A549 (cell line): ENCODE results near the gene HIC1. TPM values are rescaled to one million over a fixed set of nuclear protein-coding genes. Genes with fewer than 3 reads are reported as not detected.

Source experiments
- ATAC-seq, 2 experiments: fragments of 200-7000 bp in 1 of 2; fragments of >200 bp in 1 of 2; cut with Nextera tagmentation in 1 of 2; cut with Tn5 transposase in 1 of 2; 3 replicates each; pipeline versions ENCODE4 v1.8.0 to v1.9.1; 2018 to 2020; ENCODE audit warnings: mild to moderate bottlenecking in 1 of 2, moderate library complexity in 1 of 2
- CTCF ChIA-PET: fragments of 300-600 bp; sonication (Branson Sonifier 250); formaldehyde crosslinking; extraction: SDS; loops from one replicate; lab custom pipeline; 2021; ENCODE audit warnings: antibody characterized with exemption, inconsistent platforms; lab: Yijun Ruan, JAX
- POLR2A ChIA-PET: fragments of 350-600 bp; formaldehyde crosslinking; extraction: SDS; loops from one replicate; lab custom pipeline; 2021; ENCODE audit warnings: antibody characterized with exemption, inconsistent platforms; lab: Yijun Ruan, JAX
- DNase-seq, 2 experiments: peaks; one replicate each; pipeline versions ENCODE4 v3.0.0 to v3.0.0-alpha.2; 2011 to 2016; ENCODE audit warnings: low read depth in 1 of 2, low spot score in 1 of 2
- FAIRE-seq: peaks from 2 replicates; lab custom pipeline; 2011; peaks lifted over from hg19 to GRCh38; lab: Jason Lieb, UNC
- H3K27ac ChIP-seq, 2 experiments: fragments of >200 bp; sonication (Bioruptor Twin); formaldehyde crosslinking; 3 replicates each; pipeline ENCODE4 v1.5.1; 2016 to 2017
- H3K4me1 ChIP-seq: fragments of >200 bp; sonication (Bioruptor Twin); formaldehyde crosslinking; 3 replicates; pipeline ENCODE4 v1.6.1; 2016
- H3K4me2 ChIP-seq: fragments of >200 bp; sonication (Bioruptor Twin); formaldehyde crosslinking; 3 replicates; pipeline ENCODE4 v1.6.1; 2016
- H3K4me3 ChIP-seq: fragments of >200 bp; sonication (Bioruptor Twin); formaldehyde crosslinking; 3 replicates; pipeline ENCODE4 v1.5.1; 2016
- H3K9me3 ChIP-seq: fragments of >200 bp; sonication (Bioruptor Twin); formaldehyde crosslinking; 3 replicates; pipeline ENCODE4 v1.6.1; 2016
- CEBPB ChIP-seq, 2 experiments: fragments of >200 bp in 1 of 2; sonication (Bioruptor Twin) in 1 of 2; formaldehyde crosslinking in 1 of 2; IDR thresholded peaks; 2 replicates each; pipeline ENCODE4 v1.6.1; 2012 to 2016
- EHF ChIP-seq: fragments of 250-450 bp; sonication (Bioruptor Pico); IDR thresholded peaks from 2 replicates; pipeline ENCODE4 v1.5.0; 2020; ENCODE audit warnings: mild to moderate bottlenecking
- FOXS1 ChIP-seq: fragments of 250-450 bp; sonication (Bioruptor Pico); IDR thresholded peaks from 2 replicates; pipeline ENCODE4 v1.5.0; 2020; ENCODE audit warnings: mild to moderate bottlenecking, moderate library complexity
- HOXA7 ChIP-seq: fragments of 250-450 bp; sonication (Bioruptor Pico); IDR thresholded peaks from 2 replicates; pipeline ENCODE4 v1.5.0; 2020; ENCODE audit warnings: mild to moderate bottlenecking, moderate library complexity
- JUN ChIP-seq, 2 experiments: fragments of >200 bp; sonication (Bioruptor Twin); formaldehyde crosslinking; IDR thresholded peaks; 2 replicates in 1 of 2; 3 replicates in 1 of 2; pipeline ENCODE4 v1.6.1; 2016 to 2017
- KDM1A ChIP-seq: fragments of 200-600 bp; sonication (generic); IDR thresholded peaks from 2 replicates; pipeline ENCODE4 v1.6.1; 2016; ENCODE audit warnings: low read depth, mild to moderate bottlenecking
- KDM5A ChIP-seq: fragments of 200-600 bp; sonication (generic); IDR thresholded peaks from 2 replicates; pipeline ENCODE4 v1.6.1; 2016; ENCODE audit warnings: antibody characterized with exemption, mild to moderate bottlenecking
- MYC ChIP-seq: IDR thresholded peaks from 2 replicates; pipeline ENCODE4 v1.6.1; 2012; ENCODE audit warnings: mild to moderate bottlenecking, inconsistent platforms, low read length, improper control_type of control experiment, borderline replicate concordance
- NFE2L2 ChIP-seq: fragments of 150-350 bp; conservative IDR thresholded peaks from 2 replicates; pipeline ENCODE4 v1.6.1; 2014; ENCODE audit warnings: low read length
- NR3C1 ChIP-seq: fragments of >200 bp; sonication (Bioruptor Twin); formaldehyde crosslinking; IDR thresholded peaks from 3 replicates; pipeline ENCODE4 v1.6.1; 2017
- PBX3 ChIP-seq: IDR thresholded peaks from 2 replicates; pipeline ENCODE4 v1.6.1; 2012
- PHF8 ChIP-seq: fragments of 200-600 bp; sonication (generic); IDR thresholded peaks from 2 replicates; pipeline ENCODE4 v1.6.1; 2016; ENCODE audit warnings: low read depth, mild to moderate bottlenecking, antibody characterized with exemption, moderate library complexity, borderline replicate concordance
- POLR2A ChIP-seq: IDR thresholded peaks from 2 replicates; pipeline ENCODE4 v1.6.1; 2012; ENCODE audit warnings: mild to moderate bottlenecking, low read length
- RFX5 ChIP-seq: fragments of 450-650 bp; IDR thresholded peaks from 2 replicates; pipeline ENCODE4 v1.7.1; 2014; ENCODE audit warnings: antibody characterized with exemption, mild to moderate bottlenecking, moderate library complexity
- RNF2 ChIP-seq: fragments of 200-600 bp; sonication (generic); IDR thresholded peaks from 2 replicates; pipeline ENCODE4 v1.6.1; 2016; ENCODE audit warnings: low read depth, mild to moderate bottlenecking, antibody characterized with exemption, moderate library complexity, borderline replicate concordance
- SMC3 ChIP-seq: fragments of >200 bp; sonication (Bioruptor Twin); formaldehyde crosslinking; IDR thresholded peaks from 3 replicates; pipeline ENCODE4 v1.6.1; 2018; ENCODE audit warnings: inconsistent platforms
- SREBF2 ChIP-seq: fragments of 450-650 bp; IDR thresholded peaks from 2 replicates; pipeline ENCODE4 v1.6.1; 2014; ENCODE audit warnings: mild to moderate bottlenecking, moderate library complexity
- TFCP2L1 ChIP-seq: fragments of 250-450 bp; sonication (Bioruptor Pico); IDR thresholded peaks from 2 replicates; pipeline ENCODE4 v1.5.0; 2021; ENCODE audit warnings: mild to moderate bottlenecking
- USF2 ChIP-seq: fragments of 450-650 bp; IDR thresholded peaks from 2 replicates; pipeline ENCODE4 v1.6.1; 2014; ENCODE audit warnings: antibody characterized with exemption
- ZC3H11A ChIP-seq: fragments of 450-650 bp; IDR thresholded peaks from 2 replicates; pipeline ENCODE4 v1.6.1; 2014; ENCODE audit warnings: antibody characterized with exemption, mild to moderate bottlenecking
- WGBS: methylation state at CpG from one replicate; pipeline ENCODE4 v1.1.6; 2017; ENCODE audit errors: missing lambda C conversion rate; 5-methylcytosine and 5-hydroxymethylcytosine counted together
- polyA plus RNA-seq, 4 experiments: library from polyadenylated mRNA; depleted of rRNA in 3 of 4; stranded (reverse); fragments of >200 nt; fragmentation: RNase III in 1 of 4; extraction: RNeasy Plus Mini Kit Qiagen cat#74134 plus additional on column Dnase treatment in 1 of 4; gene quantifications; 2 replicates in 3 of 4; 3 replicates in 1 of 4; pipeline ENCODE4 v1.2.3, GENCODE V29; 2011 to 2017
- TF ChIP-seq, protein P1 (sequence below): IDR thresholded peaks from 2 replicates; pipeline ENCODE4 v1.6.1; 2012
- TF ChIP-seq, protein P2 (sequence below): fragments of >200 bp; sonication (Bioruptor Twin); formaldehyde crosslinking; IDR thresholded peaks from 3 replicates; pipeline ENCODE4 v1.5.1; 2016

The HIC1 gene
- polyA plus RNA-seq, 2 of the 4 experiments (the other 2 are of a cell fraction), result 0.13 to 1.3 TPM

- ATAC-seq (no peak), FAIRE-seq (no peak), DNase-seq (no peak)
- Histone ChIP-seq H3K4me1 (peaks cover 24% of the 10 kb centered on the region), H3K9me3 (no peaks in the 10 kb centered on the region), H3K4me3 (no peak overlapping the region), H3K4me2 (no peak overlapping the region), H3K27ac (no peak overlapping the region)
- ChIA-PET CTCF (interaction anchor here (0.8 to 16.1 kb wide), 14 partner anchors 8 to 460 kb away, joined by 3 to 224 read pairs (median 6); partner anchors contain the start of genes DPH1, HIC1 and RTN4RL1), POLR2A (interaction anchor here (0.6 to 1.1 kb wide), 2 partner anchors 9 to 134 kb away, joined by 3 read pairs; no protein-coding TSS in a partner anchor)
- WGBS, result 82% methylated on average over 5 of the region's 7 CpGs
- no peak for TF ChIP-seq KDM1A
- no peak for TF ChIP-seq USF2
- TF ChIP-seq, protein P1, sequence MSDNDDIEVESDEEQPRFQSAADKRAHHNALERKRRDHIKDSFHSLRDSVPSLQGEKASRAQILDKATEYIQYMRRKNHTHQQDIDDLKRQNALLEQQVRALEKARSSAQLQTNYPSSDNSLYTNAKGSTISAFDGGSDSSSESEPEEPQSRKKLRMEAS, result no peak
- no peak for TF ChIP-seq NR3C1
- TF ChIP-seq PBX3, result no peak
- TF ChIP-seq RNF2, result no peak
- no peak for TF ChIP-seq MYC
- TF ChIP-seq ZC3H11A, result no peak
- TF ChIP-seq EHF, result no peak
- no peak for TF ChIP-seq SREBF2
- TF ChIP-seq SMC3, result no peak
Observed at GRCh38 chr17:2040219-2040827, 14.6 kb upstream of the HIC1 start.

- ChIA-PET POLR2A (interaction anchor here (0.6 to 1.2 kb wide), 3 partner anchors 10 to 134 kb away, joined by 3 to 4 read pairs (median 3); no protein-coding TSS in a partner anchor), CTCF (interaction anchor here (0.8 to 16.1 kb wide), 20 partner anchors 15 to 461 kb away, joined by 3 to 224 read pairs (median 5); partner anchors contain the start of genes DPH1, HIC1 and RTN4RL1)
- no peak for ATAC-seq
- Histone ChIP-seq H3K4me2 (peak overlapping the region; percentile 96), H3K4me3 (peak overlapping the region; percentile 85), H3K4me1 (peaks cover 24% of the 10 kb centered on the region), H3K27ac (peak overlapping the region; percentile 93 to 99), H3K9me3 (no peaks in the 10 kb centered on the region)
- FAIRE-seq, result no peak
- WGBS, result 59% methylated on average over 16 of the region's 16 CpGs
- no peak for DNase-seq
- TF ChIP-seq HOXA7 (CRISPR knock-in tag) (no peak; the same call in 1 of the 2 replicates), PBX3 (no peak), NFE2L2 (no peak), FOXS1 (CRISPR knock-in tag) (no peak)
Observed at GRCh38 chr17:2040942-2041560, 13.9 kb upstream of the HIC1 start.

DNA sequence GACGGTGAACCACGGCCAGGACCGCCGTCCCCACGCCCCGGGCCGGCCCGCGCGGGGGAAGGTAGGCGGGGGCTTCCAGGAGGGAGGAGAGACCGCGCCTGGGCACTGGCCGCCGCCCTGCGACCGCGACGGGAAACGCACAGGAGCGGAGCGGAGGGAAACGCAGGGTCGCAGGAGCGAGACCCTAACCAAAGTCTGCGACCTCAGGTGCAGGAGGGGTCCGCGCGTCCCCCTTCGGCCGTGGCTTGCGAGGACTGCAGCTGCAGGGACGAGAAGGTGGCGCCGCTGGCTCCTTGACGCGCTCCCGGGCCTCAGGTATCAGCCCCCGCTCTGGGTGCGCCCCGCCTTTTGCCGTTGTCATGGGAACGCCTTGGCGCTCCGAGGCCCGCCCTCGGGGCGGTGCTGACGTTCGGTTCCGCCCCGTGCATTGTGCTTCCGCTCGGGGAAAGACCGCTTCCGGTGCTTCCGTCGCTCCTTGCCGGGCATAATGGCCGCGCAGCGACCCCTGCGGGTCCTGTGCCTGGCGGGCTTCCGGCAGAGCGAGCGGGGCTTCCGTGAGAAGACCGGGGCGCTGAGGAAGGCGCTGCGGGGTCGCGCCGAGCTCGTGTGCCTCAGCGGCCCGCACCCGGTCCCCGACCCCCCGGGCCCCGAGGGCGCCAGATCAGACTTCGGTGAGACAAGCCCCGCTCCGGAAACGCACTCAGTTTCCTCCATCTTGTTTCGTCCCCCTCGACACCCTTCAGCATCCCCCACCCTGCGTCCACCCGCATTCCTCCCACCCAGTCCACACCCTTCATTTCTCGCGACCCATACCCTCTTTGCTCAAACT lies 13.1 kb upstream of the HIC1 start, which contains the start of gene OVCA2:
TSS of gene OVCA2 (plus strand) at position 462 of the 829 bp plus-strand sequence. CDS start at position 488, 26 bp downstream.
- Histone ChIP-seq H3K4me3 (peak within 1 kb of the TSS; percentile 85), H3K9me3 (no peaks in the 10 kb centered on the region), H3K4me1 (peaks cover 24% of the 10 kb centered on the region), H3K27ac (peak within 1 kb of the TSS; percentile 93 to 99), H3K4me2 (peak within 1 kb of the TSS; percentile 96)
- DNase-seq (peak; percentile 94 to 96), FAIRE-seq (peak; percentile 86), ATAC-seq (peak; percentile 82 to 91)
- CTCF ChIA-PET, result interaction anchor here (0.9 to 16.1 kb wide), 18 partner anchors 15 to 329 kb away, joined by 3 to 224 read pairs (median 5); partner anchors contain the start of genes DPH1, HIC1 and RTN4RL1
- POLR2A ChIA-PET, result interaction anchor here (1.2 kb wide), 1 partner anchor 132 kb away, joined by 4 read pairs; no protein-coding TSS in a partner anchor
- WGBS, result 2% methylated on average over 51 of the region's 93 CpGs
- TF ChIP-seq JUN (IDR thresholded peaks at IDR 0.05) (peak; percentile 90 to 97), SMC3 (peak; percentile 55; the same call in 2 of the 3 replicates), TFCP2L1 (CRISPR knock-in tag) (peak; percentile 59), KDM1A (no peak), POLR2A (peak; percentile 71), RFX5 (peak; percentile 72; the same call in 1 of the 2 replicates), PHF8 (peak; percentile 94), CEBPB (IDR thresholded peaks at IDR 0.05) (no peak), KDM5A (peak; percentile 82)
- TF ChIP-seq, protein P2, sequence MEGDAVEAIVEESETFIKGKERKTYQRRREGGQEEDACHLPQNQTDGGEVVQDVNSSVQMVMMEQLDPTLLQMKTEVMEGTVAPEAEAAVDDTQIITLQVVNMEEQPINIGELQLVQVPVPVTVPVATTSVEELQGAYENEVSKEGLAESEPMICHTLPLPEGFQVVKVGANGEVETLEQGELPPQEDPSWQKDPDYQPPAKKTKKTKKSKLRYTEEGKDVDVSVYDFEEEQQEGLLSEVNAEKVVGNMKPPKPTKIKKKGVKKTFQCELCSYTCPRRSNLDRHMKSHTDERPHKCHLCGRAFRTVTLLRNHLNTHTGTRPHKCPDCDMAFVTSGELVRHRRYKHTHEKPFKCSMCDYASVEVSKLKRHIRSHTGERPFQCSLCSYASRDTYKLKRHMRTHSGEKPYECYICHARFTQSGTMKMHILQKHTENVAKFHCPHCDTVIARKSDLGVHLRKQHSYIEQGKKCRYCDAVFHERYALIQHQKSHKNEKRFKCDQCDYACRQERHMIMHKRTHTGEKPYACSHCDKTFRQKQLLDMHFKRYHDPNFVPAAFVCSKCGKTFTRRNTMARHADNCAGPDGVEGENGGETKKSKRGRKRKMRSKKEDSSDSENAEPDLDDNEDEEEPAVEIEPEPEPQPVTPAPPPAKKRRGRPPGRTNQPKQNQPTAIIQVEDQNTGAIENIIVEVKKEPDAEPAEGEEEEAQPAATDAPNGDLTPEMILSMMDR, result peak; percentile 47
